Heart left ventricle (tissue), 13 donors: ENCODE measurements around the gene CLASP2.

Experiments
- POLR2A ChIP-seq, 2 donors: fragments of 450-650 bp; IDR thresholded peaks; one replicate each; pipeline ENCODE4 v1.6.1; 2017; ENCODE audit warnings: antibody characterized with exemption in 2 of 2, mild to moderate bottlenecking in 2 of 2, moderate library complexity in 2 of 2
- TF ChIP-seq, protein P1 (sequence below), 12 donors: fragments of 200-600 bp; sonication (generic) in 4 of 12; IDR thresholded peaks; one replicate each; pipeline versions ENCODE4 v1.5.0 to v1.8.0; 2018 to 2022; ENCODE audit warnings: antibody characterized with exemption in 12 of 12, mild to moderate bottlenecking in 5 of 12
- donor health status: ischemic (EF 13 %, LVEDD 7.1; RV severe dilation, severe dysfunction).
- donor health status: DM: no; HTN: yes; CAD: no.
- donor health status: DM: no; HTN: no; CAD: no.
- donor health status: ischemic (EF 25% LVEDD 6.9; RV normal size, moderate dysfunction).
- donor health status: ischemic (EF 25% LVEDD 5.7; RV mildly dilated, moderate dysfunction).
- donor health status: ischemic (EF 35%, LVEDD 5.7; RV mildly dilated, moderate dysfunction).
- donor health status: nonischemic (EF 11% LVEDD 7.7; RV severe dilation, severe dysfunction).
- donor health status: DM: yes; HTN: yes; CAD: no.
- donor health status: PGD.
- donor health status: ischemic (EF 29% LVEDD 5.4; RV normal size, mild dysfunction).
- donor health status: nonischemic (EF 23%, LVEDD 6.1; RV moderate dilation, normal function).

- TF ChIP-seq, protein P1, sequence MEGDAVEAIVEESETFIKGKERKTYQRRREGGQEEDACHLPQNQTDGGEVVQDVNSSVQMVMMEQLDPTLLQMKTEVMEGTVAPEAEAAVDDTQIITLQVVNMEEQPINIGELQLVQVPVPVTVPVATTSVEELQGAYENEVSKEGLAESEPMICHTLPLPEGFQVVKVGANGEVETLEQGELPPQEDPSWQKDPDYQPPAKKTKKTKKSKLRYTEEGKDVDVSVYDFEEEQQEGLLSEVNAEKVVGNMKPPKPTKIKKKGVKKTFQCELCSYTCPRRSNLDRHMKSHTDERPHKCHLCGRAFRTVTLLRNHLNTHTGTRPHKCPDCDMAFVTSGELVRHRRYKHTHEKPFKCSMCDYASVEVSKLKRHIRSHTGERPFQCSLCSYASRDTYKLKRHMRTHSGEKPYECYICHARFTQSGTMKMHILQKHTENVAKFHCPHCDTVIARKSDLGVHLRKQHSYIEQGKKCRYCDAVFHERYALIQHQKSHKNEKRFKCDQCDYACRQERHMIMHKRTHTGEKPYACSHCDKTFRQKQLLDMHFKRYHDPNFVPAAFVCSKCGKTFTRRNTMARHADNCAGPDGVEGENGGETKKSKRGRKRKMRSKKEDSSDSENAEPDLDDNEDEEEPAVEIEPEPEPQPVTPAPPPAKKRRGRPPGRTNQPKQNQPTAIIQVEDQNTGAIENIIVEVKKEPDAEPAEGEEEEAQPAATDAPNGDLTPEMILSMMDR (IDR thresholded peaks at IDR 0.05) = no peak
- TF ChIP-seq POLR2A (IDR thresholded peaks at IDR 0.05) = no peak
These were observed 19.1 kb upstream of the CLASP2 start for GRCh38 chr3:33737146-33737545.
